HT-29 (cell line): ENCODE data around the gene AKAP10. TPM values are rescaled to one million over a fixed set of nuclear protein-coding genes. Genes with fewer than 3 reads are reported as not detected.
"Not testable (repeated sequence)": the region's sequence is repeated elsewhere in the genome, so short reads cannot be mapped to it uniquely, and the experiment has no call there.

Source experiments
- DNase-seq: peaks from one replicate; pipeline ENCODE4 v3.0.0-alpha.2; 2015; ENCODE audit warnings: low spot score
- total RNA-seq: library from RNA; depleted of rRNA; stranded (reverse); fragments of >200 nt; shearing (Covaris generic); gene quantifications from 2 replicates; pipeline ENCODE4 v1.2.3, GENCODE V29; 2014; rRNA removed

The AKAP10 gene
- 4.4 and 5.9 TPM in 2 replicates for total RNA-seq

GRCh38 chr17:19977293-19978208, at the start of gene AKAP10:
Gene AKAP10, minus strand, starts transcription at chr17:19977828. Its CDS starts 149 bp downstream, at chr17:19977679.
- DNase-seq, result peak; percentile 71

GRCh38 chr17:20026960-20027359, 49.3 kb upstream of the AKAP10 start:
- no peak for DNase-seq

- DNase-seq, result no peak
Observed at GRCh38 chr17:20022701-20023100, 45.1 kb upstream of the AKAP10 start.

GRCh38 chr17:20016475-20016992, 38.9 kb upstream of the AKAP10 start:
- DNase-seq, result not testable (repeated sequence)

- DNase-seq, result no peak
Observed at GRCh38 chr17:20012017-20012536, 34.4 kb upstream of the AKAP10 start.

GRCh38 chr17:20010936-20011335, 33.3 kb upstream of the AKAP10 start:
- DNase-seq, result no peak

- DNase-seq, result peak; percentile 22
Observed at GRCh38 chr17:20010099-20010863, 32.7 kb upstream of the AKAP10 start.

- DNase-seq, result no peak
Observed at GRCh38 chr17:20009302-20010098, 31.9 kb upstream of the AKAP10 start, which contains the start of gene SPECC1. Gene SPECC1, plus strand, starts transcription at chr17:20009359. Its CDS starts 87,293 bp downstream, at chr17:20096652.

GRCh38 chr17:20009052-20009301, 31.3 kb upstream of the AKAP10 start:
- peak; percentile 65 for DNase-seq

GRCh38 chr17:20008242-20009051, 30.8 kb upstream of the AKAP10 start:
- no peak for DNase-seq

GRCh38 chr17:19996502-19996901, 18.9 kb upstream of the AKAP10 start:
- no peak for DNase-seq

- no peak for DNase-seq
Observed at GRCh38 chr17:19996086-19996485, 18.5 kb upstream of the AKAP10 start.

GRCh38 chr17:19992803-19993713, 15.4 kb upstream of the AKAP10 start:
- peak; percentile 87 for DNase-seq

- DNase-seq, result no peak
Observed at GRCh38 chr17:19991252-19991885, 13.7 kb upstream of the AKAP10 start.

GRCh38 chr17:19987897-19988296, 10.3 kb upstream of the AKAP10 start:
- DNase-seq, result no peak

GRCh38 chr17:19986941-19987861, 9.6 kb upstream of the AKAP10 start:
- no peak for DNase-seq

- no peak for DNase-seq
Observed at GRCh38 chr17:19979917-19980770, 2.5 kb upstream of the AKAP10 start.
